ENCODE data around the gene TBCEL.

Gene TBCEL

GRCh38 chr11:121067026-121067425, 43.1 kb downstream of the TBCEL start:
- DNase-seq: no peak

- no peak for DNase-seq
Observed at GRCh38 chr11:121067453-121067852, 43.6 kb downstream of the TBCEL start.

- DNase-seq: no peak
Observed at GRCh38 chr11:121067962-121068647, 44.2 kb downstream of the TBCEL start.

GRCh38 chr11:121068787-121069186, 44.9 kb downstream of the TBCEL start:
- DNase-seq: no peak

GRCh38 chr11:121070951-121071845, 47.3 kb downstream of the TBCEL start:
- no peak for DNase-seq

GRCh38 chr11:121071846-121072450, 48.0 kb downstream of the TBCEL start:
- DNase-seq: no peak

GRCh38 chr11:121081321-121081720, 57.4 kb downstream of the TBCEL start:
- no peak for DNase-seq

GRCh38 chr11:121082219-121082618, 58.3 kb downstream of the TBCEL start:
- DNase-seq: no peak

GRCh38 chr11:121082670-121083069, 58.8 kb downstream of the TBCEL start:
- DNase-seq: no peak

GRCh38 chr11:121086866-121087265, 63.0 kb downstream of the TBCEL start:
- no peak for DNase-seq

- no peak for DNase-seq
Observed at GRCh38 chr11:121089566-121089965, 65.7 kb downstream of the TBCEL start.

- no peak for DNase-seq
Observed at GRCh38 chr11:121090145-121090721, 66.3 kb downstream of the TBCEL start.

- no peak for DNase-seq
Observed at GRCh38 chr11:121091492-121092152, 67.7 kb downstream of the TBCEL start.

GRCh38 chr11:121095561-121095960, 71.7 kb downstream of the TBCEL start:
- no peak for DNase-seq

GRCh38 chr11:121099364-121099763, 75.5 kb downstream of the TBCEL start:
- no peak for DNase-seq

GRCh38 chr11:121099885-121100284, 76.0 kb downstream of the TBCEL start:
- no peak for DNase-seq

- DNase-seq: no peak
Observed at GRCh38 chr11:121100943-121101342, 77.0 kb downstream of the TBCEL start, which contains the start of gene TECTA. TECTA (plus strand) TSS chr11:121101243; CDS start chr11:121102666, 1,423 bp downstream.

GRCh38 chr11:121104312-121104762, 80.4 kb downstream of the TBCEL start:
- no peak for DNase-seq

GRCh38 chr11:121105063-121105480, 81.2 kb downstream of the TBCEL start:
- no peak for DNase-seq

GRCh38 chr11:121105481-121106195, 81.7 kb downstream of the TBCEL start:
- no peak for DNase-seq

GRCh38 chr11:121106812-121107211, 82.9 kb downstream of the TBCEL start:
- DNase-seq: no peak

GRCh38 chr11:121108413-121108812, 84.5 kb downstream of the TBCEL start:
- DNase-seq: no peak
